GM23338 (cell line): ENCODE measurements around the gene ZER1. TPM values are rescaled to one million over a fixed set of nuclear protein-coding genes. Genes with fewer than 3 reads are reported as not detected.

Source experiments
- CREB1 ChIP-seq: fragments of 250-450 bp; sonication (Bioruptor Pico); IDR thresholded peaks from 2 replicates; pipeline ENCODE4 v1.5.0; 2020; ENCODE audit warnings: low read depth, mild to moderate bottlenecking, moderate library complexity
- ZNF114 ChIP-seq: fragments of 250-450 bp; sonication (Bioruptor Pico); IDR thresholded peaks from 2 replicates; pipeline ENCODE4 v1.5.0; 2020; ENCODE audit warnings: mild to moderate bottlenecking, moderate library complexity
- ZNF462 ChIP-seq: fragments of 250-450 bp; sonication (Bioruptor Pico); IDR thresholded peaks from 2 replicates; pipeline ENCODE4 v1.5.0; 2020; ENCODE audit warnings: mild to moderate bottlenecking, moderate library complexity
- polyA plus RNA-seq: library from polyadenylated mRNA; unstranded; fragments of >200 nt; fragmentation: Nextera tagmentation; extraction: Ambion mirVana; gene quantifications from 2 replicates; pipeline ENCODE4 v1.2.1, GENCODE V29; 2016
- total RNA-seq: library from RNA; depleted of rRNA; stranded (reverse); fragments of >200 nt; shearing (Covaris generic); gene quantifications from 2 replicates; pipeline ENCODE4 v1.2.3, GENCODE V29; 2014
- TF ChIP-seq, protein P1 (sequence below): IDR thresholded peaks from 2 replicates; pipeline ENCODE4 v1.6.1; 2016; ENCODE audit warnings: antibody characterized with exemption
- TF ChIP-seq, protein P2 (sequence below), 2 experiments: fragments of 200-600 bp in 1 of 2; sonication (generic) in 1 of 2; conservative IDR thresholded peaks; 2 replicates each; pipeline versions ENCODE4 v1.5.1 to v1.6.1; 2016 to 2017; ENCODE audit warnings: antibody characterized with exemption in 2 of 2, low read depth in 2 of 2, mild to moderate bottlenecking in 2 of 2, moderate library complexity in 1 of 2

ZER1 gene
- total and polyA plus RNA-seq, 2 experiments from 2014 or later, result 7.0 to 23.9 TPM

DNA sequence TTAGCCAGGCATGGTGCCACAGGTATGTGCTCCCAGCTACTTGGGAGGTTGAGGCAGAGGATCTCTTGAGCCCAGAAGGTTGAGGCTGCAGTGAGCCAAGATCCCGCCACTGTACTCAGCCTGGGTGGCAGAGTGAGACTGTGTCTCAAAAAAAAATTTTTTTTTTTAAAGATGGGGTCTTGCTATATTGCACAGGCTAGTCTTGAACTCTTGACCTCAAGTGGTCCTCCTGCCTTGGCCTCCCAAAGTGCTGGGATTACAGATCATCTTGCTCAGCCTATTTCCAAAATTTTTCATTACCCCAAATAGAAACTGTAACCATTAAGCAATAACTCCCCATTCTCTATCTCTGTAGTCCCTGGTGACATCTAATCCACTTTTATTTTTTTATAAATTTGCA is 10.9 kb upstream of the ZER1 start (continued):
- TF ChIP-seq ZNF462 (no peak), ZNF114 (no peak), CREB1 (CRISPR knock-in tag) (no peak)
- TF ChIP-seq, protein P1, sequence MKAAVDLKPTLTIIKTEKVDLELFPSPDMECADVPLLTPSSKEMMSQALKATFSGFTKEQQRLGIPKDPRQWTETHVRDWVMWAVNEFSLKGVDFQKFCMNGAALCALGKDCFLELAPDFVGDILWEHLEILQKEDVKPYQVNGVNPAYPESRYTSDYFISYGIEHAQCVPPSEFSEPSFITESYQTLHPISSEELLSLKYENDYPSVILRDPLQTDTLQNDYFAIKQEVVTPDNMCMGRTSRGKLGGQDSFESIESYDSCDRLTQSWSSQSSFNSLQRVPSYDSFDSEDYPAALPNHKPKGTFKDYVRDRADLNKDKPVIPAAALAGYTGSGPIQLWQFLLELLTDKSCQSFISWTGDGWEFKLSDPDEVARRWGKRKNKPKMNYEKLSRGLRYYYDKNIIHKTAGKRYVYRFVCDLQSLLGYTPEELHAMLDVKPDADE, result no peak
- TF ChIP-seq, protein P2, sequence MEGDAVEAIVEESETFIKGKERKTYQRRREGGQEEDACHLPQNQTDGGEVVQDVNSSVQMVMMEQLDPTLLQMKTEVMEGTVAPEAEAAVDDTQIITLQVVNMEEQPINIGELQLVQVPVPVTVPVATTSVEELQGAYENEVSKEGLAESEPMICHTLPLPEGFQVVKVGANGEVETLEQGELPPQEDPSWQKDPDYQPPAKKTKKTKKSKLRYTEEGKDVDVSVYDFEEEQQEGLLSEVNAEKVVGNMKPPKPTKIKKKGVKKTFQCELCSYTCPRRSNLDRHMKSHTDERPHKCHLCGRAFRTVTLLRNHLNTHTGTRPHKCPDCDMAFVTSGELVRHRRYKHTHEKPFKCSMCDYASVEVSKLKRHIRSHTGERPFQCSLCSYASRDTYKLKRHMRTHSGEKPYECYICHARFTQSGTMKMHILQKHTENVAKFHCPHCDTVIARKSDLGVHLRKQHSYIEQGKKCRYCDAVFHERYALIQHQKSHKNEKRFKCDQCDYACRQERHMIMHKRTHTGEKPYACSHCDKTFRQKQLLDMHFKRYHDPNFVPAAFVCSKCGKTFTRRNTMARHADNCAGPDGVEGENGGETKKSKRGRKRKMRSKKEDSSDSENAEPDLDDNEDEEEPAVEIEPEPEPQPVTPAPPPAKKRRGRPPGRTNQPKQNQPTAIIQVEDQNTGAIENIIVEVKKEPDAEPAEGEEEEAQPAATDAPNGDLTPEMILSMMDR (conservative IDR thresholded peaks at IDR 0.05; ENCODE audit: low read depth in 2 of 2), result no peak
